ENCODE measurements around the gene RERE.

The RERE gene

GRCh38 chr1:8663090-8663802, 154.2 kb downstream of the RERE start:
- no peak for DNase-seq

- no peak for DNase-seq
These were observed 154.9 kb downstream of the RERE start for GRCh38 chr1:8662380-8663072.

- DNase-seq, result no peak
These were observed 156.0 kb downstream of the RERE start for GRCh38 chr1:8661185-8662110.

GRCh38 chr1:8660411-8660828, 157.0 kb downstream of the RERE start:
- no peak for DNase-seq

- no peak for DNase-seq
These were observed 157.8 kb downstream of the RERE start for GRCh38 chr1:8659593-8659992.

GRCh38 chr1:8653878-8654277, 163.6 kb downstream of the RERE start:
- no peak for DNase-seq

GRCh38 chr1:8652467-8653046, 164.9 kb downstream of the RERE start:
- DNase-seq, result no peak

GRCh38 chr1:8651962-8652361, 165.5 kb downstream of the RERE start:
- DNase-seq, result no peak

- DNase-seq, result peak; percentile 41
These were observed 166.1 kb downstream of the RERE start for GRCh38 chr1:8651236-8651890.

GRCh38 chr1:8649875-8650274, 167.6 kb downstream of the RERE start:
- no peak for DNase-seq

GRCh38 chr1:8649027-8649426, 168.4 kb downstream of the RERE start:
- no peak for DNase-seq

- DNase-seq, result no peak
These were observed 170.4 kb downstream of the RERE start for GRCh38 chr1:8646996-8647395.

- DNase-seq, result peak; percentile 51
These were observed 171.3 kb downstream of the RERE start for GRCh38 chr1:8646189-8646588.

GRCh38 chr1:8643542-8644536, 173.6 kb downstream of the RERE start:
- peak; percentile 27 for DNase-seq

GRCh38 chr1:8642114-8642513, 175.3 kb downstream of the RERE start:
- DNase-seq, result no peak

- DNase-seq, result no peak
These were observed 176.0 kb downstream of the RERE start for GRCh38 chr1:8641377-8641997.

- no peak for DNase-seq
These were observed 176.5 kb downstream of the RERE start for GRCh38 chr1:8640950-8641349.

- DNase-seq, result no peak
These were observed 178.3 kb downstream of the RERE start for GRCh38 chr1:8639148-8639547.

- DNase-seq, result no peak
These were observed 183.5 kb downstream of the RERE start for GRCh38 chr1:8633741-8634501.

GRCh38 chr1:8632102-8632501, 185.3 kb downstream of the RERE start:
- no peak for DNase-seq

Measured in DMS79 treated with DMSO at 0.1 percent for 48 hours (cell line).